Measurements from ENCODE around the gene ZNF341.

Gene ZNF341

GRCh38 chr20:33765592-33765991, 33.8 kb downstream of the ZNF341 start:
- Histone ChIP-seq H3K4me3 (ENCODE audit: low read depth in 1 of 5, low read length in 5 of 5) (no peak overlapping the region), H3K27me3 (ENCODE audit: control insufficient read depth in 5 of 5, insufficient read depth in 4 of 5, low read length in 5 of 5) (no peaks in the 10 kb centered on the region), H3K36me3 (ENCODE audit: control insufficient read depth in 5 of 5, insufficient read depth in 5 of 5, low read length in 5 of 5) (peaks cover 6 to 45% (median 23%) of the 10 kb centered on the region in 5 donors), H3K9me3 (ENCODE audit: control insufficient read depth in 5 of 5, low read length in 5 of 5) (no peaks in the 10 kb centered on the region), H3K4me1 (ENCODE audit: control insufficient read depth in 5 of 5, insufficient read depth in 5 of 5, low read length in 5 of 5) (peaks cover 0 to 2% (median 0%) of the 10 kb centered on the region in 5 donors), H3K9ac (ENCODE audit: low read length in 5 of 5) (no peak overlapping the region), H3K27ac (ENCODE audit: low read depth, low read length) (no peak overlapping the region)

GRCh38 chr20:33766686-33767085, 34.9 kb downstream of the ZNF341 start:
- Histone ChIP-seq H3K9ac (ENCODE audit: low read length in 5 of 5) (no peak overlapping the region), H3K9me3 (ENCODE audit: control insufficient read depth in 5 of 5, low read length in 5 of 5) (no peaks in the 10 kb centered on the region), H3K27ac (ENCODE audit: low read depth, low read length) (no peak overlapping the region), H3K27me3 (ENCODE audit: control insufficient read depth in 5 of 5, insufficient read depth in 4 of 5, low read length in 5 of 5) (no peaks in the 10 kb centered on the region), H3K36me3 (ENCODE audit: control insufficient read depth in 5 of 5, insufficient read depth in 5 of 5, low read length in 5 of 5) (peaks cover 6 to 43% (median 20%) of the 10 kb centered on the region in 5 donors), H3K4me3 (ENCODE audit: low read depth in 1 of 5, low read length in 5 of 5) (no peak overlapping the region), H3K4me1 (ENCODE audit: control insufficient read depth in 5 of 5, insufficient read depth in 5 of 5, low read length in 5 of 5) (peaks cover 0 to 2% (median 0%) of the 10 kb centered on the region in 5 donors)

- Histone ChIP-seq H3K9me3 (ENCODE audit: control insufficient read depth in 5 of 5, low read length in 5 of 5) (no peaks in the 10 kb centered on the region), H3K36me3 (ENCODE audit: control insufficient read depth in 5 of 5, insufficient read depth in 5 of 5, low read length in 5 of 5) (peaks cover 6 to 39% (median 18%) of the 10 kb centered on the region in 5 donors)
Measured at GRCh38 chr20:33767777-33768138, 36.0 kb downstream of the ZNF341 start.

GRCh38 chr20:33769043-33769442, 37.2 kb downstream of the ZNF341 start:
- Histone ChIP-seq H3K27me3 (ENCODE audit: control insufficient read depth in 5 of 5, insufficient read depth in 4 of 5, low read length in 5 of 5) (no peaks in the 10 kb centered on the region), H3K27ac (ENCODE audit: low read depth, low read length) (no peak overlapping the region), H3K9me3 (ENCODE audit: control insufficient read depth in 5 of 5, low read length in 5 of 5) (no peaks in the 10 kb centered on the region), H3K9ac (ENCODE audit: low read length in 5 of 5) (no peak overlapping the region), H3K36me3 (ENCODE audit: control insufficient read depth in 5 of 5, insufficient read depth in 5 of 5, low read length in 5 of 5) (peaks cover 3 to 42% (median 21%) of the 10 kb centered on the region in 5 donors), H3K4me3 (ENCODE audit: low read depth in 1 of 5, low read length in 5 of 5) (no peak overlapping the region), H3K4me1 (ENCODE audit: control insufficient read depth in 5 of 5, insufficient read depth in 5 of 5, low read length in 5 of 5) (peaks cover 0 to 2% (median 0%) of the 10 kb centered on the region in 5 donors)

More at GRCh38 chr20:33767777-33768138, 36.0 kb downstream of the ZNF341 start:
- Histone ChIP-seq H3K9ac (ENCODE audit: low read length in 5 of 5) (no peak overlapping the region), H3K27me3 (ENCODE audit: control insufficient read depth in 5 of 5, insufficient read depth in 4 of 5, low read length in 5 of 5) (no peaks in the 10 kb centered on the region), H3K27ac (ENCODE audit: low read depth, low read length) (no peak overlapping the region), H3K4me3 (ENCODE audit: low read depth in 1 of 5, low read length in 5 of 5) (no peak overlapping the region), H3K4me1 (ENCODE audit: control insufficient read depth in 5 of 5, insufficient read depth in 5 of 5, low read length in 5 of 5) (peaks cover 0 to 2% (median 0%) of the 10 kb centered on the region in 5 donors)

DNA sequence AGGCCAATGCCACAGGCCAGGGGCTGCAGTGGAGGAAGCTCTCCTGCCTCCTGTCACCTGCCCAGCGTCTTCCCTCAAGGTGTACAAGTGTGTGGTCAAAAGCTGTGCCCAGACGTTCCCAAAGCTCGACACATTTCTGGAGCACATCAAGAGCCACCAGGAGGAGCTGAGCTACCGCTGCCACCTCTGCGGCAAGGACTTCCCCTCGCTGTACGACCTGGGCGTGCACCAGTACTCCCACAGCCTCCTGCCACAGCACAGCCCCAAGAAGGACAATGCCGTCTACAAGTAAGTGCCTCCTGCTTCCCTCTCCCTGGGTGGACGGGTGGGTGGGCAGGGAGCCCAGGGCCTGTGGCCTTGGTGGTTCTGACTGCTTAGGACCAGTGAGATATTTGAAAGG, 38.2 kb downstream of the ZNF341 start:
- Histone ChIP-seq H3K27ac (ENCODE audit: low read depth, low read length) (no peak overlapping the region), H3K27me3 (ENCODE audit: control insufficient read depth in 5 of 5, insufficient read depth in 4 of 5, low read length in 5 of 5) (no peaks in the 10 kb centered on the region), H3K36me3 (ENCODE audit: control insufficient read depth in 5 of 5, insufficient read depth in 5 of 5, low read length in 5 of 5) (peaks cover 3 to 42% (median 21%) of the 10 kb centered on the region in 5 donors), H3K9me3 (ENCODE audit: control insufficient read depth in 5 of 5, low read length in 5 of 5) (no peaks in the 10 kb centered on the region), H3K4me1 (ENCODE audit: control insufficient read depth in 5 of 5, insufficient read depth in 5 of 5, low read length in 5 of 5) (peaks cover 0 to 2% (median 0%) of the 10 kb centered on the region in 5 donors), H3K9ac (ENCODE audit: low read length in 5 of 5) (no peak overlapping the region), H3K4me3 (ENCODE audit: low read depth in 1 of 5, low read length in 5 of 5) (no peak overlapping the region)

DNA sequence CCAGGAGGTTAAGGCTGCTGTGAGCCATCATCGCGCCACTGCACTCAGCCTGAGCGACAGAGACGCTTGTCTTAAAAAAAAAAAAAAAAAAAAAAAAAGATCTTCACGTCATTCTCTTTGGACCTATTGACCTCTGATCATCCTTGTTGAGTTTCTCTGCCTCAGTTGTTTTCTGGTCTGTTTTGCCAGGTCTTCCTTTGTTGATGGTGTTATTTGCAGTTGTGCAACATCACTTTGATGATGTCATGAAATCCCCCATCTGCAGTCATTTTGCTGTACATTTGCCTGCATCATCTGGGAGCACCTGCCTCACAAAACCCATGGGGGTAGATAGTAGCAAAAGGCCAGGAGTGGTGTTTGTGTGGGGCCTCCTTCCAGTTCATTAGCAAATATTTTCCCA, 40.1 kb downstream of the ZNF341 start:
- H3K27me3 ChIP-seq (ENCODE audit: control insufficient read depth in 5 of 5, insufficient read depth in 4 of 5, low read length in 5 of 5), result no peaks in the 10 kb centered on the region
- H3K9ac ChIP-seq (ENCODE audit: low read length in 5 of 5), result no peak overlapping the region
- peaks cover 0 to 2% (median 0%) of the 10 kb centered on the region in 5 donors for H3K4me1 ChIP-seq (ENCODE audit: control insufficient read depth in 5 of 5, insufficient read depth in 5 of 5, low read length in 5 of 5)
- no peak overlapping the region for H3K27ac ChIP-seq (ENCODE audit: low read depth, low read length)
- H3K4me3 ChIP-seq (ENCODE audit: low read depth in 1 of 5, low read length in 5 of 5), result no peak overlapping the region
- no peaks in the 10 kb centered on the region for H3K9me3 ChIP-seq (ENCODE audit: control insufficient read depth in 5 of 5, low read length in 5 of 5)
- H3K36me3 ChIP-seq (ENCODE audit: control insufficient read depth in 5 of 5, insufficient read depth in 5 of 5, low read length in 5 of 5), result peaks cover 3 to 36% (median 15%) of the 10 kb centered on the region in 5 donors

DNA sequence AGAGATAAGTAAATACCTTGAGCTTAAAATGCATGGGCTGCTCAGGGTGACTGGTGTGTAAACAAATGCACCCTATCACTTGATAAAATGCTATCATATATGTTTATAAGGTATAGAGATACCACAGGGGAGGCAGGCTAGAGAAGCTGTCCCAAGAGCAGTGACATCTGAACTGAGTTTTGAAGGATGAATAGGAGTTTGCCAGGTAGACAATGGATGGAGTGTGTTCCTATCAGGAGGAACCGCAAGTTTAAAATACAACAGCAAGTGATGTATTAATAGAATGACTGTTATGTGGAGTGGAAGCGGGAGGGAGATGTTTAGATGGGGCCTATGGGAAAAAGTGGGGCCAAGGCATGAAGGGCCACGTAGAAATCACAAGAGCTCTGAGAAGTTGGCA, 40.6 kb downstream of the ZNF341 start:
- no peaks in the 10 kb centered on the region for H3K27me3 ChIP-seq (ENCODE audit: control insufficient read depth in 5 of 5, insufficient read depth in 4 of 5, low read length in 5 of 5)
- H3K9ac ChIP-seq (ENCODE audit: low read length in 5 of 5), result no peak overlapping the region
- peaks cover 3 to 31% (median 13%) of the 10 kb centered on the region in 5 donors for H3K36me3 ChIP-seq (ENCODE audit: control insufficient read depth in 5 of 5, insufficient read depth in 5 of 5, low read length in 5 of 5)

DNA sequence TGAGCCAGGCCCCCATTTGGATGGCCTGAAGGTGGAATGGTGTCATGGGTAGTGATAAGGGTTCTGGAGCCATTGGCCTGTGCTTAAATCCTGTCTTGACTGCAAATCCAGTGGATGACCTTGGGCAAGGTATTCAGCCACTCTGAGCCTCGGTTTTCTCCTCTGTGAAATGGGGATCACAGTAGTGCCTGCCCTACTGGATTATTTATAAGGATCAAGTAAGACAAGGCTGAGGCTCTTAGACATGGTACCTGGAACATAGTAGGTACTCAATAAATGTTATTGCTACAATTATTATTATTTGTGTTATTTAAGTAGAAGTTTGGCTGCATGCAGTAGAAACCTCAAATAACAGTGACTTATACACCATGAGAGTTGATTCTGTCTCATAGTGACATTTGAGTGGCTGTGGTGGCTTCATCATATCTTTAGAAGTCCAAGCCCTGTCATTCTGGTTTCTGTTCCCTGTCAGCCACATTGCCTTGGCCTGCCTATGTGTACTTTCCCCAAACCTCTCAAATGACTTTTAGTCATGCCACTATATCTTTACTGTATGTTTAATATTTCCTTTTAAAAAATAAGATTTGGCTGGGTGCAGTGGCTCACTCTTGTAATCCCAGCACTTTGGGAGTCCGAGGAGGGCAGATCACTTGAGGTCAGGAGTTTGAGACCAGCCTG, 41.8 kb downstream of the ZNF341 start:
- H3K36me3 ChIP-seq (ENCODE audit: control insufficient read depth in 5 of 5, insufficient read depth in 5 of 5, low read length in 5 of 5), result peaks cover 3 to 21% (median 13%) of the 10 kb centered on the region in 5 donors
- H3K4me3 ChIP-seq (ENCODE audit: low read depth in 1 of 5, low read length in 5 of 5), result no peak overlapping the region
- H3K27me3 ChIP-seq (ENCODE audit: control insufficient read depth in 5 of 5, insufficient read depth in 4 of 5, low read length in 5 of 5), result no peaks in the 10 kb centered on the region
- H3K9ac ChIP-seq (ENCODE audit: low read length in 5 of 5), result no peak overlapping the region
- H3K27ac ChIP-seq (ENCODE audit: low read depth, low read length), result no peak overlapping the region
- peaks cover 0 to 2% (median 0%) of the 10 kb centered on the region in 5 donors for H3K4me1 ChIP-seq (ENCODE audit: control insufficient read depth in 5 of 5, insufficient read depth in 5 of 5, low read length in 5 of 5)
- H3K9me3 ChIP-seq (ENCODE audit: control insufficient read depth in 5 of 5, low read length in 5 of 5), result no peaks in the 10 kb centered on the region

More for the DNA sequence above, 40.6 kb downstream of the ZNF341 start:
- H3K4me1 ChIP-seq (ENCODE audit: control insufficient read depth in 5 of 5, insufficient read depth in 5 of 5, low read length in 5 of 5), result peaks cover 0 to 2% (median 0%) of the 10 kb centered on the region in 5 donors
- H3K27ac ChIP-seq (ENCODE audit: low read depth, low read length), result no peak overlapping the region
- H3K4me3 ChIP-seq (ENCODE audit: low read depth in 1 of 5, low read length in 5 of 5), result no peak overlapping the region
- H3K9me3 ChIP-seq (ENCODE audit: control insufficient read depth in 5 of 5, low read length in 5 of 5), result no peaks in the 10 kb centered on the region

GRCh38 chr20:33777816-33778215, 46.0 kb downstream of the ZNF341 start:
- H3K27ac ChIP-seq (ENCODE audit: low read depth, low read length), result no peak overlapping the region
- H3K36me3 ChIP-seq (ENCODE audit: control insufficient read depth in 5 of 5, insufficient read depth in 5 of 5, low read length in 5 of 5), result peaks cover 0 to 17% (median 12%) of the 10 kb centered on the region in 5 donors

DNA sequence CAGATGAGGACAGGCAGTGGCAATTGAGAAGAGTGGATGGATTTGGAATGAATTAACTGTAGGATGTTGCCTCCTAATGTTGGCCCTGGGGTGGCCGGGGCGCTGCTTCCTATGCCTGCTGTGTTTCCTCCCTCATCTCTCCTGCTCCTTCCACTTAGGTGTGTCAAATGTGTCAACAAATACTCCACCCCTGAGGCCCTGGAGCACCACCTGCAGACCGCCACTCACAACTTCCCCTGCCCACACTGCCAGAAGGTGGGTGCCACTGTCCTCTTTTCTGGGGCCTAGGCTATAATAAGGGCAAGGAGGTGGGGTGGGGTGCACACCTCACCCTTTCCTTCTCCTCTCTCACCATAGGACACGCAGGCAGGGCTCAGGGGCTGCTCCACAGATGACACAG, 49.3 kb downstream of the ZNF341 start:
- Histone ChIP-seq H3K4me1 (ENCODE audit: control insufficient read depth in 5 of 5, insufficient read depth in 5 of 5, low read length in 5 of 5) (no peaks in the 10 kb centered on the region), H3K27ac (ENCODE audit: low read depth, low read length) (no peak overlapping the region), H3K36me3 (ENCODE audit: control insufficient read depth in 5 of 5, insufficient read depth in 5 of 5, low read length in 5 of 5) (peaks cover 0 to 8% (median 7%) of the 10 kb centered on the region in 5 donors), H3K4me3 (ENCODE audit: low read depth in 1 of 5, low read length in 5 of 5) (no peak overlapping the region), H3K27me3 (ENCODE audit: control insufficient read depth in 5 of 5, insufficient read depth in 4 of 5, low read length in 5 of 5) (no peaks in the 10 kb centered on the region), H3K9ac (ENCODE audit: low read length in 5 of 5) (no peak overlapping the region), H3K9me3 (ENCODE audit: control insufficient read depth in 5 of 5, low read length in 5 of 5) (no peaks in the 10 kb centered on the region)

More at GRCh38 chr20:33777816-33778215, 46.0 kb downstream of the ZNF341 start:
- Histone ChIP-seq H3K4me1 (ENCODE audit: control insufficient read depth in 5 of 5, insufficient read depth in 5 of 5, low read length in 5 of 5) (no peaks in the 10 kb centered on the region), H3K9ac (ENCODE audit: low read length in 5 of 5) (no peak overlapping the region), H3K9me3 (ENCODE audit: control insufficient read depth in 5 of 5, low read length in 5 of 5) (no peaks in the 10 kb centered on the region), H3K27me3 (ENCODE audit: control insufficient read depth in 5 of 5, insufficient read depth in 4 of 5, low read length in 5 of 5) (no peaks in the 10 kb centered on the region), H3K4me3 (ENCODE audit: low read depth in 1 of 5, low read length in 5 of 5) (no peak overlapping the region)

Data from subcutaneous abdominal adipose tissue (tissue), 5 donors.